HUES48 (cell line): ENCODE measurements around the gene KRTAP5-7.
"Not testable (repeated sequence)": the region's sequence is repeated elsewhere in the genome, so short reads cannot be mapped to it uniquely, and the experiment has no call there.

Source experiments
- H3K27ac ChIP-seq: one replicate; pipeline ENCODE4 v1.7.0; 2013; ENCODE audit warnings: low read depth, low read length, inconsistent platforms
- H3K27me3 ChIP-seq: 2 replicates; pipeline ENCODE4 v1.6.1; 2013; ENCODE audit warnings: mild to moderate bottlenecking, low read length; ENCODE audit not compliant: control insufficient read depth, insufficient read depth
- H3K36me3 ChIP-seq: 2 replicates; pipeline ENCODE4 v1.6.1; 2013; ENCODE audit warnings: low read length; ENCODE audit not compliant: control insufficient read depth, insufficient read depth
- H3K4me1 ChIP-seq: 2 replicates; pipeline ENCODE4 v1.6.1; 2013; ENCODE audit warnings: mild to moderate bottlenecking, low read length; ENCODE audit not compliant: control insufficient read depth, insufficient read depth
- H3K4me3 ChIP-seq: 2 replicates; pipeline ENCODE4 v1.5.1; 2013; ENCODE audit warnings: mild to moderate bottlenecking, low read depth, low read length
- H3K9ac ChIP-seq: 2 replicates; pipeline ENCODE4 v1.6.1; 2013; ENCODE audit warnings: mild to moderate bottlenecking, low read depth, low read length, moderate library complexity
- H3K9me3 ChIP-seq: 2 replicates; pipeline ENCODE4 v1.6.1; 2013; ENCODE audit warnings: low read length; ENCODE audit not compliant: control insufficient read depth, insufficient read depth

KRTAP5-7 gene

GRCh38 chr11:71565263-71565662 is 38.2 kb downstream of the KRTAP5-7 start, which contains the start of gene KRTAP5-10:
TSS of gene KRTAP5-10 (plus strand) at chr11:71565563. CDS start at chr11:71565588, 25 bp downstream.
- no peak within 1 kb of the TSS for H3K9ac ChIP-seq
- H3K4me1 ChIP-seq = no peaks in the 10 kb centered on the region
- H3K36me3 ChIP-seq = no peaks in the 10 kb centered on the region
- H3K9me3 ChIP-seq = no peaks in the 10 kb centered on the region
- H3K4me3 ChIP-seq = no peak within 1 kb of the TSS
- no peak within 1 kb of the TSS for H3K27ac ChIP-seq
- H3K27me3 ChIP-seq = no peaks in the 10 kb centered on the region

DNA sequence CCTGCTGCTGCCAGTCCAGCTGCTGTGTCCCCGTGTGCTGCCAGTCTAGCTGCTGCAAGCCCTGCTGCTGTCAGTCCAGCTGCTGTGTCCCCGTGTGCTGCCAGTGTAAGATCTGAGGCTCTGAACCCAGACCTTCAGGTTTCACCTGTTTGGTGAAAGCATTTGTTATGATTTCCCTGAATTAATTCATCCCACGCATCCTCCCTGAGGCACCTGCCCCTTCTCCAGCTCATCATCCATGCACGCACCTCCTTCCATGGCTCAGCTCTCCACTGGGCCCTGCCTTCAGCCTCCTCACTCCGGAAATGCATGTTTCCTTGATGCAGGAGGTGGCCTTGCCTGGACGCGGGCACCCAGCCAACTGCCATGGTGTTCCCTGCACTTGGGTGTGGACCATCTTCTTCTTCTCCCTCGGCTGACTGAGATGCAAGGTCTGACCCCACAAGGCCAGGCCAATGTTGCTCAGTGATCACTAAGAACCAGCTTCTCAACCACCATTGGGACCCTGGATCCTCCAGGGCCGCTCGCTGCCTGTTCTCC is 39.1 kb downstream of the KRTAP5-7 start:
- Histone ChIP-seq H3K36me3 (no peaks in the 10 kb centered on the region), H3K4me3 (no peak overlapping the region), H3K4me1 (no peaks in the 10 kb centered on the region), H3K27ac (no peak overlapping the region), H3K9me3 (no peaks in the 10 kb centered on the region), H3K27me3 (no peaks in the 10 kb centered on the region), H3K9ac (no peak overlapping the region)

GRCh38 chr11:71566626-71567599 is 39.8 kb downstream of the KRTAP5-7 start:
- not testable (repeated sequence) for H3K36me3 ChIP-seq, H3K27ac ChIP-seq, H3K27me3 ChIP-seq, H3K4me3 ChIP-seq, H3K9ac ChIP-seq, H3K9me3 ChIP-seq, H3K4me1 ChIP-seq

- not testable (repeated sequence) for H3K4me1 ChIP-seq, H3K4me3 ChIP-seq, H3K27ac ChIP-seq, H3K36me3 ChIP-seq, H3K27me3 ChIP-seq, H3K9ac ChIP-seq, H3K9me3 ChIP-seq
Measured at GRCh38 chr11:71567633-71568032, 40.6 kb downstream of the KRTAP5-7 start.

DNA sequence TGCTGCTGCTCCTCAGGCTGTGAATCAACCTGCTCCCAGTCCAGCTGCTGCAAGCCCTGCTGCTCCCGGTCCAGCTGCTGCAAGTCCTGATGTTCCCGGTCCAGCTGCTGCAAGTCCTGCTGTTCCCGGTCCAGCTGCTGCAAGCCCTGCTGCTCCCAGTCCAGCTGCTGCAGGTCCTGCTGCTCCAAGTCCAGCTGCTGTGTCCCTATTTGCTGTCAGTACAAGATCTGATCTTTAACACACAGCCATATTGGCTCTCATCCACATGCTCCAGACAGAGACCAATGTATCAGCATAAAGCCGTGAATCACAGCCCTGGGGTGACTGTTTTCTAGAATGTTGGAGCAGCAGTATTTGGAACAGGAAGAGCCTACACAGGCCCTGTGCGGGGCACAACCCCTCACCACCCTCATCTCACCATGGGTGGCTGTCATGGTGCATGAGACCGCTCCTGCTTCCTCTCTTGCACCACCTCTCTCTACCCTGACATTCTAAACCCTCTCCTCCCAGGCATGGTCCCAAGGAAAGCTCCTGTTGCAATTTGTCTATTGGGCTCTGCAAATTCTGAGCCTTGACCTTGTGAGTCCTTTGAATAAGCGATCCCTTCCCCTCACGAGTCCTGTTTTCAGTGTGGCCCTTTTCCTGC is 41.8 kb downstream of the KRTAP5-7 start:
- no peak overlapping the region for H3K4me3 ChIP-seq
- no peaks in the 10 kb centered on the region for H3K9me3 ChIP-seq
- H3K27me3 ChIP-seq = no peaks in the 10 kb centered on the region
- no peak overlapping the region for H3K27ac ChIP-seq
- no peaks in the 10 kb centered on the region for H3K36me3 ChIP-seq
- H3K4me1 ChIP-seq = no peaks in the 10 kb centered on the region
- H3K9ac ChIP-seq = no peak overlapping the region

DNA sequence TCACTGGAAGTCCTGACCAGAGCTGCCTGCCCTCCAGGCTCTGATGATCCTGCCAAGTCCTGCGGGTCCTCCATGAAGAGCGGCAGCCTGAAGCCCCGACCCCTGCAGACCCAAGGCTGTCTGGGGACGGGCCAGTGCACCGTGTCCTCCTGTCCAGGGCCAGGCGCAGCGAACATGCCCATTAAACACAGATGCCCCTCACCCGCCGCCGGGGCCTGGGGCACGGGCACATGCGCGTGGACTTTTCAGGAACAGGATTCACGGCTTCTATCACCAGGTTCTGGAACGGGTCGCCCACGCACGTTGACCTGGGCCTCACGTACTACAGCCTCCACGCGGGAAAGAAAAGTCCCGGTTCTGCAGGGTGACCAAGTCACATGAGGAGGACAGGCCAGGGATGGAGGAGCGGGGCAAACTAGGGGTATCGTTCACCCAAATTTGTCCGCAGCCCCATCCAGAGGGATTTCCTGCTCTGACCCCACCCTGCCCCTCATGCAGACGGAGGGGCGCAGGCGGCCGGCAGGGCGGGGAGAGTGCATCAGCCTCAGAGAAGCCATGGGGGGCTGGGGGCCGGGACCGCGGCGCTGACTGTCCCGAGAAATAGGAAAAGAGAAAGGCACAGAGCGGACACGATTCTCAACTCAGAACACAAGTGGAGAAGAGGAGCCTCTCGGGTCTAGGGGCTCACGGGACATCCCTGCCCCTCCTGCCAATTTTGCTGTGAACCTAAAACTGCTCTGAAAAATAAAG is 44.2 kb downstream of the KRTAP5-7 start:
- H3K9me3 ChIP-seq, H3K4me1 ChIP-seq, H3K9ac ChIP-seq, H3K4me3 ChIP-seq, H3K36me3 ChIP-seq, H3K27ac ChIP-seq, H3K27me3 ChIP-seq: not testable (repeated sequence)

- Histone ChIP-seq H3K27me3 (no peaks in the 10 kb centered on the region), H3K4me3 (no peak overlapping the region), H3K9ac (no peak overlapping the region), H3K36me3 (no peaks in the 10 kb centered on the region), H3K9me3 (no peaks in the 10 kb centered on the region), H3K27ac (no peak overlapping the region), H3K4me1 (no peaks in the 10 kb centered on the region)
Measured at GRCh38 chr11:71572811-71573210, 45.7 kb downstream of the KRTAP5-7 start.

GRCh38 chr11:71574418-71574817 is 47.4 kb downstream of the KRTAP5-7 start:
- H3K9ac ChIP-seq = no peak overlapping the region
- H3K9me3 ChIP-seq = no peaks in the 10 kb centered on the region
- H3K4me3 ChIP-seq = no peak overlapping the region
- no peaks in the 10 kb centered on the region for H3K36me3 ChIP-seq
- no peaks in the 10 kb centered on the region for H3K4me1 ChIP-seq
- H3K27ac ChIP-seq = no peak overlapping the region
- H3K27me3 ChIP-seq = no peaks in the 10 kb centered on the region

GRCh38 chr11:71575723-71576424 is 48.8 kb downstream of the KRTAP5-7 start:
- Histone ChIP-seq H3K27ac (no peak overlapping the region), H3K4me3 (no peak overlapping the region), H3K9ac (no peak overlapping the region), H3K27me3 (no peaks in the 10 kb centered on the region), H3K9me3 (no peaks in the 10 kb centered on the region), H3K36me3 (no peaks in the 10 kb centered on the region), H3K4me1 (no peaks in the 10 kb centered on the region)

DNA sequence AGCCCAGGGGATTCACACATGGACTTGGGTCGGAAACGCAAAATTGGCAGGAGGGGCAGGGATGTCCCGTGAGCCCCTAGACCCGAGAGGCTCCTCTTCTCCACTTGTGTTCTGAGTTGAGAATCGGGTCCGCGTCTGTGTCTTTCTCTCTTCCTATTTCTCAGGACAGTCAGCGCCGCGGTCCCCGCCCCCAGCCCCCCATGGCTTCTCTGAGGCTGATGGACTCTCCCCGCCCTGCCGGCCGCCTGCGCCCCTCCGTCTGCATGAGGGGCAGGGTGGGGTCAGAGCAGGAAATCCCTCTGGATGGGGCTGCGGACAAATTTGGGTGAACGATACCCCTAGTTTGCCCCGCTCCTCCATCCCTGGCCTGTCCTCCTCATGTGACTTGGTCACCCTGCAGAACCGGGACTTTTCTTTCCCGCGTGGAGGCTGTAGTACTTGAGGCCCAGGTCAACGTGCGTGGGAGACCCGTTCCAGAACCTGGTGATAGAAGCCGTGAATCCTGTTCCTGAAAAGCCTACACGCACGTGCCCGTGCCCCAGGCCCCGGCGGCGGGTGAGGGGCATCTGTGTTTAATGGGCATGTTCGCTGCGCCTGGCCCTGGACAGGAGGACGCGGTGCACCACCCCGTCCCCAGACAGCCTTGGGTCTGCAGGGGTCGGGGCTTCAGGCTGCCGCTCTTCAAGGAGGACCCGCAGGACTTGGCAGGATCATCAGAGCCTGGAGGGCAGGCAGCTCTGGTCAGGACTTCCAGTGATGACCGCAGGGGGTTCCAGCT is 49.8 kb downstream of the KRTAP5-7 start:
- not testable (repeated sequence) for H3K9ac ChIP-seq, H3K4me1 ChIP-seq, H3K4me3 ChIP-seq, H3K9me3 ChIP-seq, H3K36me3 ChIP-seq, H3K27me3 ChIP-seq, H3K27ac ChIP-seq
